Endothelial cell of umbilical vein (primary cell): ENCODE results near the gene CD101. TPM values are rescaled to one million over a fixed set of nuclear protein-coding genes. Genes with fewer than 3 reads are reported as not detected.

Experiments
- BruUV-seq: library from RNA; stranded (reverse); fragments of 400-500 nt; replicated peaks from 2 replicates; lab custom pipeline; 2021; lab: Mats Ljungman, UMichigan
- CTCF ChIA-PET: fragments of 300-600, 350-600 bp; sonication (Branson Sonifier 250); formaldehyde crosslinking; loops from one replicate; lab custom pipeline; 2021; ENCODE audit warnings: antibody characterized with exemption, inconsistent platforms; lab: Charles Lee
- POLR2A ChIA-PET: fragments of 300-600, 350-600 bp; sonication (Branson Sonifier 250); formaldehyde crosslinking; loops from one replicate; lab custom pipeline; 2021; ENCODE audit warnings: antibody characterized with exemption, inconsistent platforms; lab: Charles Lee
- DNase-seq: peaks from one replicate; pipeline ENCODE4 v3.0.0-alpha.2; 2011; ENCODE audit warnings: low read depth, low spot score
- FAIRE-seq: peaks from 2 replicates; lab custom pipeline; 2011; peaks lifted over from hg19 to GRCh38; lab: Jason Lieb, UNC
- H2AFZ ChIP-seq: 2 replicates; pipeline ENCODE4 v1.6.0; 2012; ENCODE audit warnings: low read depth, low read length, control low read depth, inconsistent platforms
- H3K27ac ChIP-seq: 2 replicates; pipeline ENCODE4 v1.5.1; 2011; ENCODE audit warnings: low read depth, mild to moderate bottlenecking, control low read depth, low read length, moderate library complexity; ENCODE audit not compliant: insufficient read depth
- H3K27me3 ChIP-seq, 2 experiments: 2 replicates each; pipeline versions ENCODE4 v1.6.0 to v1.6.1; 2011; ENCODE audit warnings: low read length in 2 of 2, mixed read lengths in 1 of 2; ENCODE audit not compliant: control insufficient read depth in 2 of 2, insufficient read depth in 2 of 2
- H3K36me3 ChIP-seq, 2 experiments: 2 replicates in 1 of 2; 3 replicates in 1 of 2; pipeline ENCODE4 v1.5.1; 2011; ENCODE audit warnings: low read length in 2 of 2, mild to moderate bottlenecking in 1 of 2, moderate library complexity in 1 of 2; ENCODE audit not compliant: control insufficient read depth in 2 of 2, insufficient read depth in 2 of 2; ENCODE audit errors: extremely low read depth in 1 of 2
- H3K4me1 ChIP-seq: 3 replicates; pipeline ENCODE4 v1.5.1; 2011; ENCODE audit warnings: mild to moderate bottlenecking, low read length; ENCODE audit not compliant: control insufficient read depth, insufficient read depth; ENCODE audit errors: extremely low read depth
- H3K4me2 ChIP-seq: 2 replicates; pipeline ENCODE4 v1.6.1; 2011; ENCODE audit warnings: low read length, control low read depth, mixed read lengths; ENCODE audit not compliant: insufficient read depth
- H3K4me3 ChIP-seq, 3 experiments: fragments of 200-600 bp in 1 of 3; sonication (generic), shearing (Covaris generic) in 1 of 3; replicated peaks in 1 of 3; 2 replicates each; pipeline ENCODE4 v1.5.1; 2011 to 2016; ENCODE audit warnings: control low read depth in 3 of 3, low read length in 3 of 3, mild to moderate bottlenecking in 2 of 3, inconsistent platforms in 1 of 3, low read depth in 1 of 3, moderate library complexity in 1 of 3; ENCODE audit not compliant: insufficient read depth in 1 of 3
- H3K79me2 ChIP-seq: 2 replicates; pipeline ENCODE4 v1.6.0; 2012; ENCODE audit warnings: low read length, inconsistent platforms; ENCODE audit not compliant: control insufficient read depth, insufficient read depth
- H3K9ac ChIP-seq: replicated peaks from 2 replicates; pipeline ENCODE3; 2011; ENCODE audit warnings: low read length, control low read depth; ENCODE audit not compliant: insufficient read depth; ENCODE audit errors: extremely low read depth
- H3K9me1 ChIP-seq: replicated peaks from 3 replicates; pipeline ENCODE4 v1.6.0; 2011; ENCODE audit warnings: mild to moderate bottlenecking, low read length; ENCODE audit not compliant: control insufficient read depth, insufficient read depth; ENCODE audit errors: extremely low read depth
- H3K9me3 ChIP-seq: replicated peaks from 2 replicates; pipeline ENCODE4 v1.5.1; 2012; ENCODE audit warnings: low read length, inconsistent platforms; ENCODE audit not compliant: control insufficient read depth, insufficient read depth
- H4K20me1 ChIP-seq: replicated peaks from 2 replicates; pipeline ENCODE3; 2011; ENCODE audit warnings: mild to moderate bottlenecking, low read length; ENCODE audit not compliant: control insufficient read depth, insufficient read depth; ENCODE audit errors: extremely low read depth
- CTCF ChIP-seq, 2 donors: IDR thresholded peaks; 1 replicate in 1 of 2; 2 replicates in 1 of 2; pipeline ENCODE4 v1.5.1; 2011; ENCODE audit warnings: low read length in 2 of 2, mild to moderate bottlenecking in 2 of 2, moderate library complexity in 2 of 2, control low read depth in 1 of 2, inconsistent platforms in 1 of 2, low read depth in 1 of 2; ENCODE audit not compliant: insufficient read depth in 1 of 2; ENCODE audit errors: extremely low read depth in 1 of 2
- EZH2 ChIP-seq: IDR thresholded peaks from 2 replicates; pipeline ENCODE4 v1.6.1; 2012; ENCODE audit warnings: borderline replicate concordance, low read depth, mild to moderate bottlenecking, moderate library complexity, low read length, inconsistent platforms; ENCODE audit not compliant: severe bottlenecking
- FOS ChIP-seq: IDR thresholded peaks from 2 replicates; pipeline ENCODE4 v1.6.1; 2011; ENCODE audit warnings: mild to moderate bottlenecking, low read length, moderate library complexity, borderline replicate concordance; ENCODE audit not compliant: insufficient read depth
- GATA2 ChIP-seq: IDR thresholded peaks from 2 replicates; pipeline ENCODE4 v1.7.0; 2011; ENCODE audit warnings: low read depth, mild to moderate bottlenecking, moderate library complexity, mixed read lengths, low read length; ENCODE audit not compliant: insufficient read length, insufficient read depth
- JUN ChIP-seq: IDR thresholded peaks from 2 replicates; pipeline ENCODE4 v1.6.1; 2011; ENCODE audit warnings: borderline replicate concordance, low read depth; ENCODE audit not compliant: insufficient read length, insufficient read depth
- MAX ChIP-seq: IDR thresholded peaks from 2 replicates; pipeline ENCODE4 v1.6.1; 2011; ENCODE audit not compliant: insufficient read depth, insufficient read length
- MYC ChIP-seq: IDR thresholded peaks from one replicate; pipeline ENCODE4 v1.6.1; 2011; ENCODE audit warnings: mild to moderate bottlenecking, low read depth, low read length
- POLR2A ChIP-seq: IDR thresholded peaks from 2 replicates; pipeline ENCODE4 v1.6.1; 2012; ENCODE audit warnings: low read depth, mild to moderate bottlenecking, control low read depth, low read length
- POLR2AphosphoS5 ChIP-seq: IDR thresholded peaks from 2 replicates; pipeline ENCODE4 v1.6.1; 2012; ENCODE audit warnings: low read depth, mild to moderate bottlenecking, control low read depth, low read length, moderate library complexity; ENCODE audit not compliant: insufficient read depth
- dilution Hi-C: fragments of 300-500 bp; cut with MboI; formaldehyde crosslinking; loops from one replicate; pipeline ENCODE4 v1.15.0; 2019; ENCODE audit warnings: low sequenced_read_pairs; ENCODE audit not compliant: extremely low pct_ligation_motif_present
- intact Hi-C: fragments of 100-400 bp; cut with micrococcal nuclease; formaldehyde crosslinking; loops from one replicate; pipeline ENCODE4 v1.10.0; 2022
- polyA plus RNA-seq, 4 experiments: library from polyadenylated mRNA; depleted of rRNA in 3 of 4; stranded (reverse) in 3 of 4; unstranded in 1 of 4; fragments of >200 nt; gene quantifications; 2 replicates each; pipeline versions ENCODE4 v1.2.1 to v1.2.3, GENCODE V29; 2011 to 2012; ENCODE audit warnings: missing spikeins in 1 of 4
- total RNA-seq: library from RNA; stranded (reverse); gene quantifications from 2 replicates; pipeline ENCODE4 v1.2.3, GENCODE V29; 2021

Gene CD101
- total and polyA plus RNA-seq, 2 donors (not counting 3 experiments of a cell fraction or from before 2014, with no cell fraction given): 0.04 to 0.97 TPM

- POLR2A ChIA-PET: no interaction called here
- Histone ChIP-seq H3K27ac (no peak overlapping the region), H3K9me3 (no peaks in the 10 kb centered on the region), H3K36me3 (no peaks in the 10 kb centered on the region), H3K4me2 (no peak overlapping the region), H4K20me1 (no peaks in the 10 kb centered on the region), H3K9ac (no peak overlapping the region), H3K4me3 (no peak overlapping the region), H3K79me2 (no peaks in the 10 kb centered on the region), H3K9me1 (no peaks in the 10 kb centered on the region), H3K27me3 (no peaks in the 10 kb centered on the region), H3K4me1 (no peaks in the 10 kb centered on the region), H2AFZ (no peak overlapping the region)
- CTCF ChIA-PET: interaction anchor here (1.1 kb wide), 1 partner anchor 49 kb away, joined by 3 read pairs; the partner anchor contains the start of gene TTF2
- dilution Hi-C loops: no loop called here
- BruUV-seq: no TSS peak
- no peak for DNase-seq
- TF ChIP-seq POLR2A (no peak), GATA2 (no peak), MAX (no peak), EZH2 (no peak), POLR2AphosphoS5 (no peak), CTCF (IDR thresholded peaks at IDR 0.05; ENCODE audit: extremely low read depth in 1 of 2, insufficient read depth in 1 of 2, low read depth in 1 of 2, low read length in 2 of 2) (no peak), FOS (no peak), JUN (no peak), MYC (no peak)
- intact Hi-C loops: no loop called here
- no peak for FAIRE-seq
Measured at GRCh38 chr1:117011334-117011733, 9.8 kb downstream of the CD101 start.
